PC-9 (cell line): Measurements from ENCODE around the gene MORN5. TPM values are rescaled to one million over a fixed set of nuclear protein-coding genes. Genes with fewer than 3 reads are reported as not detected.

ENCODE experiments used
- BruUV-seq: library from RNA; stranded (reverse); fragments of 400-500 nt; replicated peaks from 2 replicates; lab custom pipeline; 2021; lab: Mats Ljungman, UMichigan
- CTCF ChIA-PET: fragments of 300-600 bp; sonication (Branson Sonifier 250); formaldehyde crosslinking; loops from one replicate; lab custom pipeline; 2022; ENCODE audit warnings: antibody characterized with exemption; lab: Charles Lee
- POLR2A ChIA-PET: fragments of 300-600 bp; sonication (Branson Sonifier 250); formaldehyde crosslinking; loops from one replicate; lab custom pipeline; 2022; ENCODE audit warnings: antibody characterized with exemption; ENCODE audit not compliant: unreplicated experiment; lab: Charles Lee
- DNase-seq, 2 experiments: peaks; one replicate each; pipeline versions ENCODE4 v3.0.0 to v3.0.0-alpha.2; 2015 to 2022; ENCODE audit warnings: mixed read lengths in 1 of 2
- H2AFZ ChIP-seq: fragments of 200-600 bp; sonication (generic); 2 replicates; pipeline ENCODE4 v1.8.1; 2017; ENCODE audit warnings: antibody characterized with exemption
- H3F3A ChIP-seq: fragments of 200-600 bp; sonication (generic); 2 replicates; pipeline ENCODE4 v1.8.1; 2017; ENCODE audit warnings: antibody characterized with exemption, mild to moderate bottlenecking, low read depth; ENCODE audit not compliant: insufficient read depth
- H3K27ac ChIP-seq: fragments of 200-600 bp; sonication (generic); 2 replicates; pipeline ENCODE4 v1.6.1; 2016; ENCODE audit warnings: mixed run types
- H3K27me3 ChIP-seq: fragments of 200-600 bp; sonication (generic); 2 replicates; pipeline ENCODE4 v1.6.1; 2016; ENCODE audit warnings: low read depth, mixed run types; ENCODE audit not compliant: insufficient read depth
- H3K36me3 ChIP-seq: fragments of 200-600 bp; sonication (generic); 2 replicates; pipeline ENCODE4 v1.6.1; 2016; ENCODE audit warnings: low read depth, mixed run types
- H3K4me1 ChIP-seq: fragments of 200-600 bp; sonication (generic); replicated peaks from 2 replicates; pipeline ENCODE4 v1.6.1; 2016; ENCODE audit warnings: mixed run types; ENCODE audit not compliant: insufficient read depth
- H3K4me2 ChIP-seq: fragments of 200-600 bp; sonication (generic); 2 replicates; pipeline ENCODE4 v1.6.1; 2017; ENCODE audit warnings: mixed run types
- H3K4me3 ChIP-seq: fragments of 200-600 bp; sonication (generic); 2 replicates; pipeline ENCODE4 v1.6.1; 2016; ENCODE audit warnings: mixed run types
- H3K79me2 ChIP-seq: fragments of 200-600 bp; sonication (generic); 2 replicates; pipeline ENCODE4 v1.6.1; 2017; ENCODE audit warnings: low read depth, mixed run types
- H3K9me2 ChIP-seq: fragments of 200-600 bp; sonication (generic); 2 replicates; pipeline ENCODE4 v1.8.1; 2017; ENCODE audit warnings: mild to moderate bottlenecking; ENCODE audit not compliant: insufficient read depth
- H3K9me3 ChIP-seq: fragments of 200-600 bp; sonication (generic); 2 replicates; pipeline ENCODE4 v1.8.1; 2016; ENCODE audit warnings: low read depth; ENCODE audit not compliant: insufficient read depth
- H4K20me1 ChIP-seq: fragments of 200-600 bp; sonication (generic); 2 replicates; pipeline ENCODE4 v1.8.1; 2017; ENCODE audit not compliant: insufficient read depth
- CTCF ChIP-seq: fragments of 200-600 bp; sonication (generic); conservative IDR thresholded peaks from 2 replicates; pipeline ENCODE4 v1.6.1; 2017; ENCODE audit warnings: mixed run types, antibody characterized with exemption, mild to moderate bottlenecking, moderate library complexity
- EZH2 ChIP-seq: fragments of 200-600 bp; sonication (generic); IDR thresholded peaks from 2 replicates; pipeline ENCODE4 v1.8.0; 2017; ENCODE audit warnings: antibody characterized with exemption, low read depth
- intact Hi-C: fragments of 100-400 bp; cut with micrococcal nuclease; formaldehyde crosslinking; loops from one replicate; pipeline ENCODE4 v1.10.0; 2022; ENCODE audit not compliant: unreplicated experiment
- total RNA-seq: library from RNA; stranded (reverse); gene quantifications from 2 replicates; pipeline ENCODE4 v1.2.3, GENCODE V29; 2021

The MORN5 gene
- total RNA-seq, 1 experiment from 2014 or later = not detected

- peaks cover 12% of the 10 kb centered on the region; the same call in 1 of the 2 replicates for H3K4me1 ChIP-seq
- no peak overlapping the region for H2AFZ ChIP-seq
- TF ChIP-seq EZH2 = no peak
- TF ChIP-seq CTCF = no peak
- H3K36me3 ChIP-seq = no peaks in the 10 kb centered on the region
- H3K9me3 ChIP-seq = no peaks in the 10 kb centered on the region
- H3K4me3 ChIP-seq = no peak overlapping the region
- ChIA-PET CTCF (no interaction called here), POLR2A (no interaction called here)
- peaks cover 18% of the 10 kb centered on the region for H3K79me2 ChIP-seq
- no peaks in the 10 kb centered on the region for H4K20me1 ChIP-seq
- BruUV-seq = no TSS peak
- no peak overlapping the region for H3K27ac ChIP-seq
- H3F3A ChIP-seq = no peaks in the 10 kb centered on the region
- H3K27me3 ChIP-seq = peaks cover 50% of the 10 kb centered on the region
- no peak overlapping the region for H3K4me2 ChIP-seq
- intact Hi-C loops = no loop called here
- no peak for DNase-seq
- no peaks in the 10 kb centered on the region for H3K9me2 ChIP-seq
Observed at GRCh38 chr9:122162415-122162814, 2.7 kb downstream of the MORN5 start.

GRCh38 chr9:122164286-122164685 lies 4.6 kb downstream of the MORN5 start:
- Histone ChIP-seq H3K27ac (no peak overlapping the region), H3K4me1 (no peaks in the 10 kb centered on the region), H3K4me2 (no peak overlapping the region), H3K27me3 (peaks cover 67% of the 10 kb centered on the region), H3K4me3 (no peak overlapping the region), H2AFZ (no peak overlapping the region), H3K9me3 (no peaks in the 10 kb centered on the region), H3K79me2 (peaks cover 2% of the 10 kb centered on the region), H3K9me2 (no peaks in the 10 kb centered on the region), H4K20me1 (no peaks in the 10 kb centered on the region), H3K36me3 (no peaks in the 10 kb centered on the region), H3F3A (no peaks in the 10 kb centered on the region)
- intact Hi-C loops = no loop called here
- no peak for DNase-seq
- no TSS peak for BruUV-seq
- TF ChIP-seq EZH2 = no peak
- TF ChIP-seq CTCF = no peak
- POLR2A ChIA-PET = no interaction called here
- CTCF ChIA-PET = interaction anchor here (0.6 kb wide), 1 partner anchor 37 kb away, joined by 3 read pairs; no protein-coding TSS in a partner anchor

DNA sequence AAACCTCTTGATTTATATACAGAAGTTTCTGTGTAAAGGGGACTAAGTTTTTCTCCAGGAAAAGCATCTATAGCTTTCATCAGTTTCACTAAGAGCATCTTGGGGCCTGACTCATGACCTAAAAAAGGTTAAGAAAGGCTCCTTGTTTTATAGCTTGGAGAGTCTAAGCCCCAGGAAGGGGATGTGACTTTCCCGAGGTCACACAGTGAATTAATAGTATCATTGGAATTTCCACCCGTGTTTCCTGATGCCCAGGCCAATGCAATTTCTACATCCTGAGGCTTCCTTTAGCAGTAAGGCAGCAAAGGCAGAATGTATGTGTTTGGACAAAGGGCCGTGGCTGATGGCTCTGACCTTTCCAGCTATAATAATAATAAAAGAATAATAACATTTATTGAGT lies 8.6 kb downstream of the MORN5 start:
- no peaks in the 10 kb centered on the region for H3K9me2 ChIP-seq
- TF ChIP-seq CTCF (no peak), EZH2 (no peak)
- H3K4me2 ChIP-seq = no peak overlapping the region
- H3K27ac ChIP-seq = no peak overlapping the region
- H3K9me3 ChIP-seq = no peaks in the 10 kb centered on the region
- no peaks in the 10 kb centered on the region for H3K4me1 ChIP-seq
- H3K27me3 ChIP-seq = peaks cover 93% of the 10 kb centered on the region
- no peaks in the 10 kb centered on the region for H3K36me3 ChIP-seq
- H2AFZ ChIP-seq = no peak overlapping the region
- intact Hi-C loops = no loop called here
- DNase-seq = no peak
- H3F3A ChIP-seq = no peaks in the 10 kb centered on the region
- POLR2A ChIA-PET = no interaction called here
- H4K20me1 ChIP-seq = no peaks in the 10 kb centered on the region
- CTCF ChIA-PET = no interaction called here
- H3K4me3 ChIP-seq = no peak overlapping the region
- H3K79me2 ChIP-seq = no peaks in the 10 kb centered on the region
- no TSS peak for BruUV-seq
